Osteoblast (primary cell): ENCODE results near the gene SLC25A47. TPM values are rescaled to one million over a fixed set of nuclear protein-coding genes. Genes with fewer than 3 reads are reported as not detected.
A peak's percentile ranks its signal among the peaks of the same experiment; 100 is the strongest.
"Not testable (repeated sequence)": the region's sequence is repeated elsewhere in the genome, so short reads cannot be mapped to it uniquely, and the experiment has no call there.

Experiments
- DNase-seq: peaks from one replicate; pipeline ENCODE4 v3.0.0; 2011; ENCODE audit warnings: low spot score, mixed read lengths; ENCODE audit not compliant: insufficient read length; ENCODE audit errors: missing footprints
- H2AFZ ChIP-seq: 2 replicates; pipeline ENCODE4 v1.6.0; 2011; ENCODE audit warnings: mild to moderate bottlenecking, low read length
- H3K27ac ChIP-seq: 2 replicates; pipeline ENCODE4 v1.5.1; 2011; ENCODE audit warnings: mild to moderate bottlenecking, low read depth, low read length, moderate library complexity
- H3K27me3 ChIP-seq: 2 replicates; pipeline ENCODE4 v1.6.0; 2012; ENCODE audit warnings: mild to moderate bottlenecking, control low read depth, inconsistent platforms, low read length, moderate library complexity; ENCODE audit not compliant: insufficient read depth
- H3K36me3 ChIP-seq: 2 replicates; pipeline ENCODE4 v1.5.1; 2011; ENCODE audit warnings: mild to moderate bottlenecking, low read length, control low read depth, moderate library complexity; ENCODE audit not compliant: insufficient read depth
- H3K4me1 ChIP-seq: 2 replicates; pipeline ENCODE4 v1.5.1; 2011; ENCODE audit warnings: mild to moderate bottlenecking, low read length, control low read depth, moderate library complexity; ENCODE audit not compliant: insufficient read depth
- H3K4me2 ChIP-seq: 2 replicates; pipeline ENCODE4 v1.6.0; 2011; ENCODE audit warnings: mild to moderate bottlenecking, low read length; ENCODE audit not compliant: insufficient read depth
- H3K4me3 ChIP-seq: fragments of 200-600 bp; sonication (generic); 3 replicates; pipeline ENCODE4 v1.5.1; 2012; ENCODE audit warnings: mild to moderate bottlenecking, low read length, inconsistent platforms; ENCODE audit not compliant: insufficient read depth
- H3K79me2 ChIP-seq: 2 replicates; pipeline ENCODE4 v1.6.0; 2012; ENCODE audit warnings: mild to moderate bottlenecking, low read length, control low read depth, inconsistent platforms; ENCODE audit not compliant: insufficient read depth
- H3K9me3 ChIP-seq: 2 replicates; pipeline ENCODE4 v1.5.1; 2011; ENCODE audit warnings: low read depth, low read length, control low read depth
- H4K20me1 ChIP-seq: 2 replicates; pipeline ENCODE4 v1.6.0; 2012; ENCODE audit warnings: mild to moderate bottlenecking, low read length, control low read depth; ENCODE audit not compliant: insufficient read depth
- CTCF ChIP-seq: IDR thresholded peaks from 2 replicates; pipeline ENCODE4 v1.5.1; 2011; ENCODE audit warnings: mild to moderate bottlenecking, low read depth, low read length, moderate library complexity; ENCODE audit errors: extremely low read depth
- total RNA-seq: library from RNA; depleted of rRNA; stranded (reverse); fragments of >200 nt; gene quantifications from 2 replicates; pipeline ENCODE4 v1.2.3, GENCODE V29; 2012

Gene SLC25A47
- total RNA-seq, 1 donor: not detected

- peak within 1 kb of the TSS; percentile 77 for H2AFZ ChIP-seq
- no peak for TF ChIP-seq CTCF
- no peaks in the 10 kb centered on the region for H3K9me3 ChIP-seq
- DNase-seq: peak; percentile 100
- H3K4me3 ChIP-seq: peak within 1 kb of the TSS; percentile 81
- peak within 1 kb of the TSS; percentile 84 for H3K4me2 ChIP-seq
- no peaks in the 10 kb centered on the region for H3K36me3 ChIP-seq
- H3K4me1 ChIP-seq: peaks cover 7% of the 10 kb centered on the region
- H4K20me1 ChIP-seq: peaks cover 14% of the 10 kb centered on the region
- peaks cover 3% of the 10 kb centered on the region for H3K27me3 ChIP-seq
- H3K27ac ChIP-seq: no peak within 1 kb of the TSS
- H3K79me2 ChIP-seq: no peaks in the 10 kb centered on the region
These were observed 16.8 kb upstream of the SLC25A47 start, which contains the start of gene SLC25A29 for GRCh38 chr14:100306101-100306997. TSS of gene SLC25A29 (minus strand) at chr14:100306444. CDS start at chr14:100306232, 212 bp downstream.

- Histone ChIP-seq H3K36me3 (no peaks in the 10 kb centered on the region), H3K4me3 (peak overlapping the region; percentile 81), H3K4me1 (peaks cover 7% of the 10 kb centered on the region), H3K27me3 (peaks cover 8% of the 10 kb centered on the region), H2AFZ (peak overlapping the region; percentile 77), H3K9me3 (no peaks in the 10 kb centered on the region), H4K20me1 (peaks cover 14% of the 10 kb centered on the region), H3K4me2 (peak overlapping the region; percentile 84), H3K79me2 (no peaks in the 10 kb centered on the region), H3K27ac (no peak overlapping the region)
- TF ChIP-seq CTCF: no peak
- peak; percentile 95 for DNase-seq
These were observed 16.0 kb upstream of the SLC25A47 start for GRCh38 chr14:100306998-100307765.

GRCh38 chr14:100307766-100308426, 15.2 kb upstream of the SLC25A47 start:
- Histone ChIP-seq H3K9me3 (no peaks in the 10 kb centered on the region), H3K27ac (no peak overlapping the region), H3K4me3 (peak overlapping the region; percentile 81), H3K4me2 (peak overlapping the region; percentile 84), H3K27me3 (peaks cover 14% of the 10 kb centered on the region), H3K4me1 (peaks cover 7% of the 10 kb centered on the region), H3K36me3 (no peaks in the 10 kb centered on the region), H2AFZ (no peak overlapping the region), H4K20me1 (peaks cover 14% of the 10 kb centered on the region), H3K79me2 (no peaks in the 10 kb centered on the region)
- no peak for TF ChIP-seq CTCF
- DNase-seq: peak; percentile 88

- H2AFZ ChIP-seq, H3K4me3 ChIP-seq, H3K36me3 ChIP-seq, H3K9me3 ChIP-seq, H3K79me2 ChIP-seq, H3K4me1 ChIP-seq, H3K27ac ChIP-seq, H3K4me2 ChIP-seq, DNase-seq: not testable (repeated sequence)
- Histone ChIP-seq H4K20me1 (peaks cover 11% of the 10 kb centered on the region), H3K27me3 (peaks cover 15% of the 10 kb centered on the region)
These were observed 14.7 kb upstream of the SLC25A47 start for GRCh38 chr14:100308427-100308792.
